ENCODE data around the gene MBLAC2.

The MBLAC2 gene

DNA sequence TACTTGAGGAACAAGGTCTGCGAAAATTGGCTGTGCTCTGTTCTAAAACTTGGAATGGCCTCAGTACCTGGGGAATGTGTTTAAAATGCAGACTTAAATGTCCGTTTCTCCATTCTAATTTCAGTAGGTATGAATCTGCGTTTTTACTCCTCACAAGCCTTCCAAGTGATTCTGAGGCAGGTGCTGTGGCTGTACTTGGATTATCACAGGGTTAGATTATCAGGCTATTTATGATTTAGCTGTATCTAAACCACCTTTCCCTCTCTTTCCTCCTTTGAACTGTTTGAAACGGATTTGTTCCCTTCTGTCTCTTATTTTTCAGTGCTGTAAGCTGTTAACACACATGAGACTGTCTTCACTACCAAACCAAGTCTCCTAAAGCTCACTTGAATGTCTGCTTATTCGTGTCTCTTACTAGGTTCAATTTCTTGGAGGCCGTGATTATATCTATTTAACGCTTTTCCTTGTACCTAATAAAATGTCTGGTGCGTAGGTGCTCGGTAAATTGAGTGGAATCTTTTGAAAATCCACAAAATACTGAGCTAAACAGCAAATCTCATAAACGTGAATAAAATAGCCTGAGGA, 64.3 kb downstream of the MBLAC2 start:
- Histone ChIP-seq H3K27me3 (ENCODE audit: control insufficient read depth, low read length) (no peaks in the 10 kb centered on the region; the same call in 1 of the 2 replicates), H3K9me2 (replicated peaks; ENCODE audit: control insufficient read depth, low read length) (no peaks in the 10 kb centered on the region), H3K27ac (ENCODE audit: low read depth, low read length) (peak overlapping the region; percentile 75), H3K9me3 (ENCODE audit: control insufficient read depth, insufficient read depth, low read length) (no peaks in the 10 kb centered on the region), H3K36me3 (ENCODE audit: control insufficient read depth, low read length) (peaks cover 29% of the 10 kb centered on the region), H3K4me1 (ENCODE audit: control insufficient read depth, low read length) (peaks cover 29% of the 10 kb centered on the region), H3F3A (ENCODE audit: control insufficient read depth, insufficient read depth) (no peaks in the 10 kb centered on the region; the same call in 1 of the 2 replicates), H3K79me2 (ENCODE audit: control insufficient read depth, low read length) (peaks cover 49% of the 10 kb centered on the region), H4K20me1 (ENCODE audit: control insufficient read depth, insufficient read depth, low read depth, low read length) (no peaks in the 10 kb centered on the region), H3K4me3 (ENCODE audit: low read length) (peak overlapping the region; percentile 79), H3K4me2 (ENCODE audit: low read length) (peak overlapping the region; percentile 65)
- no peak for TF ChIP-seq EZH2phosphoT487 (IDR thresholded peaks at IDR 0.05; ENCODE audit: borderline replicate concordance, low read length)
- TF ChIP-seq, protein P1, sequence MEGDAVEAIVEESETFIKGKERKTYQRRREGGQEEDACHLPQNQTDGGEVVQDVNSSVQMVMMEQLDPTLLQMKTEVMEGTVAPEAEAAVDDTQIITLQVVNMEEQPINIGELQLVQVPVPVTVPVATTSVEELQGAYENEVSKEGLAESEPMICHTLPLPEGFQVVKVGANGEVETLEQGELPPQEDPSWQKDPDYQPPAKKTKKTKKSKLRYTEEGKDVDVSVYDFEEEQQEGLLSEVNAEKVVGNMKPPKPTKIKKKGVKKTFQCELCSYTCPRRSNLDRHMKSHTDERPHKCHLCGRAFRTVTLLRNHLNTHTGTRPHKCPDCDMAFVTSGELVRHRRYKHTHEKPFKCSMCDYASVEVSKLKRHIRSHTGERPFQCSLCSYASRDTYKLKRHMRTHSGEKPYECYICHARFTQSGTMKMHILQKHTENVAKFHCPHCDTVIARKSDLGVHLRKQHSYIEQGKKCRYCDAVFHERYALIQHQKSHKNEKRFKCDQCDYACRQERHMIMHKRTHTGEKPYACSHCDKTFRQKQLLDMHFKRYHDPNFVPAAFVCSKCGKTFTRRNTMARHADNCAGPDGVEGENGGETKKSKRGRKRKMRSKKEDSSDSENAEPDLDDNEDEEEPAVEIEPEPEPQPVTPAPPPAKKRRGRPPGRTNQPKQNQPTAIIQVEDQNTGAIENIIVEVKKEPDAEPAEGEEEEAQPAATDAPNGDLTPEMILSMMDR (IDR thresholded peaks at IDR 0.05; ENCODE audit: low read depth, low read length, poor library complexity, severe bottlenecking): no peak

DNA sequence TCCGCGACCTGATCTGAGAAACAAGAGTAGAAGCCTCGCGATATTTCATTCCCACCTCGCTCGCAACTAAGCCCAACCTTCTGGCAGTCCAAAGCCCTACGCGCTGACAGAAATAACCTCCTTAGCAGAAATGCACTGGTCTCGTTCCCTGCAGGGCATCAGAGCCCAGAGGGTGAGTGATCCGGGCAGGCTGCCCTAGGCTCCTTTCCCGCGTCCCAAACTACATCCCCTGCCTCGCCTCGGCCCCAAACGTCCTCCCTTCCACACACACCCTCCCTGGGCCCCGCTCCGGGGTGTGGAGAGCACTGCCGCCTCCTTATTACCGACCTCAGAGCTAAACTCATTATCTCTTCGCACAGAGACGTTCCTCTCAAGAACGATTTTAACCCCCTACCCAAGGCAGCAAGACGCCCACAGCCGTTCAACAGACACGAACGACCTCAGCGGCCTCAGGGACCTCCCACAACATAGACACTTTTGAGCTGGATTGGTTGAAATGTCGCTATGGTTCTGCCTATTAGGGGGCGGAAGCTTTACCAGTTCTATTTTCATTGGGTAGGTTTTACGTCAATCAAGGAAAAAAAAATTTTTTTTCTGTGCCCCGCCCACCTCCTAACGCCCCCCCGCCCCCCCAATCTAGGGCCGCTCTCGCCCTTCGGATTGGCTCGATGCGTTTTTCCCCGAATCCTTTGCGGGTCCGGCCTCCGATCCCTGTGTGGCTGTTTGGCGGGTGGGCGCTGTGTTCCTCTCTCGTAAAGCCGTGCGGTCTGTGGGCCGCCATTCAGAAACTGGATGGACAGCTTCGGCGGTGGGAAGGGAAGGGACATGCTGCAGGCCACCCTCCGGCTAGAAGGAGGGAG, 65.0 kb downstream of the MBLAC2 start, which contains the start of gene CETN3:
Gene CETN3, minus strand, starts transcription at position 439 of the 860 bp plus-strand sequence. Its CDS starts 95 bp downstream, at position 344.
- H3K4me3 ChIP-seq (ENCODE audit: low read length): peak within 1 kb of the TSS; percentile 94
- peaks cover 54% of the 10 kb centered on the region for H3K79me2 ChIP-seq (ENCODE audit: control insufficient read depth, low read length)
- H3F3A ChIP-seq (ENCODE audit: control insufficient read depth, insufficient read depth): no peaks in the 10 kb centered on the region; the same call in 1 of the 2 replicates
- H3K4me1 ChIP-seq (ENCODE audit: control insufficient read depth, low read length): peaks cover 29% of the 10 kb centered on the region
- H3K9me3 ChIP-seq (ENCODE audit: control insufficient read depth, insufficient read depth, low read length): no peaks in the 10 kb centered on the region
- no peaks in the 10 kb centered on the region for H3K9me2 ChIP-seq (replicated peaks; ENCODE audit: control insufficient read depth, low read length)
- H3K27ac ChIP-seq (ENCODE audit: low read depth, low read length): peak within 1 kb of the TSS; percentile 89
- H3K4me2 ChIP-seq (ENCODE audit: low read length): peak within 1 kb of the TSS; percentile 75
- no peak for TF ChIP-seq EZH2phosphoT487 (IDR thresholded peaks at IDR 0.05; ENCODE audit: borderline replicate concordance, low read length)
- TF ChIP-seq, protein P1 (IDR thresholded peaks at IDR 0.05; ENCODE audit: low read depth, low read length, poor library complexity, severe bottlenecking): no peak
- no peaks in the 10 kb centered on the region; the same call in 1 of the 2 replicates for H3K27me3 ChIP-seq (ENCODE audit: control insufficient read depth, low read length)
- peaks cover 34% of the 10 kb centered on the region for H3K36me3 ChIP-seq (ENCODE audit: control insufficient read depth, low read length)
- no peaks in the 10 kb centered on the region for H4K20me1 ChIP-seq (ENCODE audit: control insufficient read depth, insufficient read depth, low read depth, low read length)

DNA sequence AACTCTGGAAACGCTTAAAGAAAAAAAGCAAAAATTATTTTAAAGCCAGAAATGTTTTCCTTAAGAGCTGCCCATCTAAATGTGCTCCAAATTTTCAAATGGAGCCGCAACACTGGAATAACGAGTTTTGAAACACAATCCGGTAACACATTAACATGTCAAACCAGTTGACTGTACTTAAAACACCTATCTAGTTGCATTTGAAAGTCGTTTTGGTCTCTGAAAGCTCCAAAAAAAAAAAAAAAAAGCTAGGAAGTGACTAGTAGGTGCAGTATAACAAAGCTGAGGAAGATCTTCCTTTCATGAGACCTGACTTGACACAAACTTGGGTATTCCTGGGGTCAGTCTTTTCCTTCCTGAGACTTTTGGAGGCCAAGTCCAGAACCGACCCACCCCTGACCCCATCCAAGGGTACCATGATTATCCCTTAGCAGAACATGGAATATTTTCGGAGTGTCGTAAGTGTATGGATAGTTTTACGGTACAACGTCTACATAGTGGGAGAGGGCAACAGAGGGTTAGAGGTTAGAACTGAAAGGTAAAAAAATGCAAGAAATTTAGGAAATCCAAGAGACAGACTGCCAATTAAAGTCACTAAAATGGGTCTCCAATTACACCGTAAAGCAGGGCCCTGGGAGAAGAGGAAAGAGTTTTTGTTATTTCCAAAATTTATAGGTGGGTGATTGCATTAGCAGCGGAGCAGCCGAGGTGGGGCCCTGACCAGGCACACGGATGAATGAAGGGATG, 65.8 kb downstream of the MBLAC2 start:
- TF ChIP-seq, protein P1 (IDR thresholded peaks at IDR 0.05; ENCODE audit: low read depth, low read length, poor library complexity, severe bottlenecking): no peak
- TF ChIP-seq EZH2phosphoT487 (IDR thresholded peaks at IDR 0.05; ENCODE audit: borderline replicate concordance, low read length): no peak

More for the DNA sequence above, 65.8 kb downstream of the MBLAC2 start:
- peaks cover 29% of the 10 kb centered on the region for H3K4me1 ChIP-seq (ENCODE audit: control insufficient read depth, low read length)
- peaks cover 54% of the 10 kb centered on the region for H3K79me2 ChIP-seq (ENCODE audit: control insufficient read depth, low read length)
- no peaks in the 10 kb centered on the region; the same call in 1 of the 2 replicates for H3F3A ChIP-seq (ENCODE audit: control insufficient read depth, insufficient read depth)
- peak overlapping the region; percentile 94 for H3K4me3 ChIP-seq (ENCODE audit: low read length)
- peak overlapping the region; percentile 75 for H3K4me2 ChIP-seq (ENCODE audit: low read length)
- H3K27me3 ChIP-seq (ENCODE audit: control insufficient read depth, low read length): no peaks in the 10 kb centered on the region; the same call in 1 of the 2 replicates
- H3K9me3 ChIP-seq (ENCODE audit: control insufficient read depth, insufficient read depth, low read length): no peaks in the 10 kb centered on the region
- no peaks in the 10 kb centered on the region for H4K20me1 ChIP-seq (ENCODE audit: control insufficient read depth, insufficient read depth, low read depth, low read length)
- no peaks in the 10 kb centered on the region for H3K9me2 ChIP-seq (replicated peaks; ENCODE audit: control insufficient read depth, low read length)
- peak overlapping the region; percentile 89 for H3K27ac ChIP-seq (ENCODE audit: low read depth, low read length)
- peaks cover 40% of the 10 kb centered on the region for H3K36me3 ChIP-seq (ENCODE audit: control insufficient read depth, low read length)

Measured in DOHH2 (cell line).